Endothelial cell (in vitro differentiated cells): ENCODE results near the gene ANTKMT. TPM values are rescaled to one million over a fixed set of nuclear protein-coding genes. Genes with fewer than 3 reads are reported as not detected.

ENCODE experiments used
- DNase-seq: peaks from one replicate; pipeline ENCODE4 v3.0.0; 2021; ENCODE audit warnings: low spot score
- H3K27ac Mint-ChIP-seq: one replicate; pipeline ENCODE4 v1.8.0; 2021; ENCODE audit warnings: mixed read lengths, inconsistent platforms; ENCODE audit not compliant: unreplicated experiment
- H3K27me3 Mint-ChIP-seq: one replicate; pipeline ENCODE4 v1.8.0; 2021; ENCODE audit warnings: mild to moderate bottlenecking, moderate library complexity, mixed read lengths, inconsistent platforms; ENCODE audit not compliant: unreplicated experiment
- H3K36me3 Mint-ChIP-seq: one replicate; pipeline ENCODE4 v1.8.0; 2021; ENCODE audit warnings: mild to moderate bottlenecking, low read depth, mixed read lengths, inconsistent platforms; ENCODE audit not compliant: unreplicated experiment
- H3K4me1 Mint-ChIP-seq: one replicate; pipeline ENCODE4 v1.8.0; 2021; ENCODE audit warnings: mild to moderate bottlenecking, mixed read lengths, inconsistent platforms; ENCODE audit not compliant: unreplicated experiment
- H3K4me3 Mint-ChIP-seq: one replicate; pipeline ENCODE4 v1.8.0; 2021; ENCODE audit warnings: mild to moderate bottlenecking, mixed read lengths, inconsistent platforms; ENCODE audit not compliant: unreplicated experiment
- H3K9me3 Mint-ChIP-seq: one replicate; pipeline ENCODE4 v1.8.0; 2021; ENCODE audit warnings: mixed read lengths, inconsistent platforms; ENCODE audit not compliant: unreplicated experiment
- total RNA-seq: library from RNA; stranded (reverse); fragmentation: NEBNext Ultra II Directional; extraction: Animal tissue kit (Norgen Biotek cat#: 25700); gene quantifications from one replicate; pipeline ENCODE4 v1.2.1, GENCODE V29; 2021; ENCODE audit not compliant: unreplicated experiment
- TF ChIP-seq, protein P1 (sequence below): fragments of 200-600 bp; sonication (generic); IDR thresholded peaks from one replicate; pipeline ENCODE4 v1.5.0; 2021; ENCODE audit warnings: antibody characterized with exemption; ENCODE audit not compliant: unreplicated experiment

Gene ANTKMT
- total RNA-seq, 1 donor from 2014 or later = 11.1 TPM

GRCh38 chr16:704552-705380 lies 16.2 kb upstream of the ANTKMT start:
- Mint-ChIP-seq H3K36me3 (no peaks in the 10 kb centered on the region), H3K4me3 (no peak overlapping the region), H3K9me3 (no peaks in the 10 kb centered on the region), H3K4me1 (no peaks in the 10 kb centered on the region), H3K27ac (no peak overlapping the region), H3K27me3 (peaks cover 28% of the 10 kb centered on the region)
- no peak for DNase-seq
- TF ChIP-seq, protein P1, sequence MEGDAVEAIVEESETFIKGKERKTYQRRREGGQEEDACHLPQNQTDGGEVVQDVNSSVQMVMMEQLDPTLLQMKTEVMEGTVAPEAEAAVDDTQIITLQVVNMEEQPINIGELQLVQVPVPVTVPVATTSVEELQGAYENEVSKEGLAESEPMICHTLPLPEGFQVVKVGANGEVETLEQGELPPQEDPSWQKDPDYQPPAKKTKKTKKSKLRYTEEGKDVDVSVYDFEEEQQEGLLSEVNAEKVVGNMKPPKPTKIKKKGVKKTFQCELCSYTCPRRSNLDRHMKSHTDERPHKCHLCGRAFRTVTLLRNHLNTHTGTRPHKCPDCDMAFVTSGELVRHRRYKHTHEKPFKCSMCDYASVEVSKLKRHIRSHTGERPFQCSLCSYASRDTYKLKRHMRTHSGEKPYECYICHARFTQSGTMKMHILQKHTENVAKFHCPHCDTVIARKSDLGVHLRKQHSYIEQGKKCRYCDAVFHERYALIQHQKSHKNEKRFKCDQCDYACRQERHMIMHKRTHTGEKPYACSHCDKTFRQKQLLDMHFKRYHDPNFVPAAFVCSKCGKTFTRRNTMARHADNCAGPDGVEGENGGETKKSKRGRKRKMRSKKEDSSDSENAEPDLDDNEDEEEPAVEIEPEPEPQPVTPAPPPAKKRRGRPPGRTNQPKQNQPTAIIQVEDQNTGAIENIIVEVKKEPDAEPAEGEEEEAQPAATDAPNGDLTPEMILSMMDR = no peak

GRCh38 chr16:705431-706188 lies 15.3 kb upstream of the ANTKMT start, which contains the start of gene FBXL16:
Gene FBXL16 (minus strand): TSS chr16:705801. CDS start chr16:697405, 8,396 bp downstream.
- no peaks in the 10 kb centered on the region for H3K36me3 Mint-ChIP-seq
- DNase-seq = no peak
- no peaks in the 10 kb centered on the region for H3K9me3 Mint-ChIP-seq
- TF ChIP-seq, protein P1 = no peak
- H3K4me1 Mint-ChIP-seq = no peaks in the 10 kb centered on the region
- H3K4me3 Mint-ChIP-seq = no peak within 1 kb of the TSS
- peaks cover 30% of the 10 kb centered on the region for H3K27me3 Mint-ChIP-seq
- H3K27ac Mint-ChIP-seq = no peak within 1 kb of the TSS

DNA sequence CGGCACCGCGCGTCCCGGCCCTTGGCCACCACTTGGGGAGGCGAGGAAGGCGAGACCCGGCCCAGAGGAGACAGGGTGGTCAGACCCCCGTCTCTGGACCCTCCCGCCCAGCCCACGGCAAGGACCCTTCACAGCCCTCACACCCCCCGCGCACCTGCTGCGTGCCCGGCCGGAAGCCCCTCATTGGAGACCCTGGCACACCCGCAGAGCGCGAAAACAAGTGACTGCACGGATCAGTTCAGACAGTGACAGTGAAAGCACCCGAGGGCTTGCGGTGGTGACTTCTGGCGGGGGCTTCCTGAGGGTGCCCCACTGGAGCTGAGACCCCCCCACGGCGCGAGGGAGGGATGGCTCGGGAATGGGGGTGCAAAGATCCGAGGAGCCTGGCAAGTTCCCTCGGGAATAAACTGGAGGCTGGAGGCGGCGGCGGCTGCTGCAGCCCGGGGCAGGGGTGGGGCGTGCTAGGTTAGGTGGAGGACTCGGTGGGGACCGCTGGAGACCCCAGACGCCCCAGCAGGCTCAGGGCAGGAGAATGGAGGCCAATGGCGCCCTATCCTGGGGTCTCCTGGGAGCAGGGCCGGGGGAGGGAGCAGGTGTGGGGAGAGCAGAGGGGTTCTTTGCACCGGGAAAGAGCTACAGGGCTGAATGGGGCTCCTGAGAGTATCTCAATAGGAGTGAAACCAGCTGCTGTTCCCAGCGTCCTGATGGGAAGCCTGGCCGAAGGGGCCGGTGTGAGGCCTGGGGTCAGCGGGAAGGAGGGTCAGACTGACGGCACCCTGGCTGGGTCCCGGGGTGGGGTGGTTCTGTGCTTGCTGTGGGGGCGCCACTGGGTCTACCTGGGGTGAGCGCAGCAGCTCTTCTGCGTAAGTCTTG lies 14.5 kb upstream of the ANTKMT start:
- H3K9me3 Mint-ChIP-seq = no peaks in the 10 kb centered on the region
- no peaks in the 10 kb centered on the region for H3K4me1 Mint-ChIP-seq
- H3K27me3 Mint-ChIP-seq = peaks cover 28% of the 10 kb centered on the region
- H3K36me3 Mint-ChIP-seq = no peaks in the 10 kb centered on the region
- DNase-seq = no peak
- TF ChIP-seq, protein P1 = no peak
- H3K4me3 Mint-ChIP-seq = no peak overlapping the region
- H3K27ac Mint-ChIP-seq = no peak overlapping the region

GRCh38 chr16:707062-707538 lies 13.8 kb upstream of the ANTKMT start:
- no peak for DNase-seq
- Mint-ChIP-seq H3K9me3 (no peaks in the 10 kb centered on the region), H3K27ac (no peak overlapping the region), H3K36me3 (no peaks in the 10 kb centered on the region), H3K27me3 (peaks cover 25% of the 10 kb centered on the region), H3K4me1 (no peaks in the 10 kb centered on the region), H3K4me3 (no peak overlapping the region)
- TF ChIP-seq, protein P1 = no peak
